ENCODE measurements around the gene NBAS.

The NBAS gene

DNA sequence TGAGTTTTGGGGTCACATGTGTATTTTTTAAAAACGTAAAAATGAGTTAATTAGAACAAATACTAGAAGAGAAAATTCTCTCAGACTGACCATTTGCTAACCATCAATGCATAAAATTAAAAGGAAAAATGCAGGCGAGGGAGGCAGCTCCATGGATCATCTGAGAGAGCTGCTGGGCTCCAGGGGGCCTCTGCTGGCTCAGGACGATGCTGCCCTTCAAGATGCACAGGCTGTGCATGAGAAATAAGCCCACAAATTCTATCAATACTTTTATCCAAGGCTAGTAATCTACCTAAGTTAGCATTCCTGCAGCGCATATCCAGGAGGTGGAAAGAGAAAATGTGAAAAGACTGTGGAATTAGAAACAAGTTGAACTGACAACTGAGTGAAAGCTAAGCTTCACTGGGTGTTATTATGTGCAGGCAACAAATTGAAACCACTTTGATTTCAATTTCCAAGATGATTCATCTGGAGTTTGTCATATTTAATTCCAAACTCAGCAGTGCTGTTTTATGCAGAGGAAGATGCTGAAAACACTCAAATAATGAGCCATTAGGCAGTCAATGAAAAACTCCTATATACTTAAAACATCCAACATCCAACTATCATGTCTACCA, 261.1 kb downstream of the NBAS start (continued):
- no peak for TF ChIP-seq ZNF19 (tag by site-specific recombination; IDR thresholded peaks at IDR 0.05; ENCODE audit: low read depth)
- TF ChIP-seq, protein P1, sequence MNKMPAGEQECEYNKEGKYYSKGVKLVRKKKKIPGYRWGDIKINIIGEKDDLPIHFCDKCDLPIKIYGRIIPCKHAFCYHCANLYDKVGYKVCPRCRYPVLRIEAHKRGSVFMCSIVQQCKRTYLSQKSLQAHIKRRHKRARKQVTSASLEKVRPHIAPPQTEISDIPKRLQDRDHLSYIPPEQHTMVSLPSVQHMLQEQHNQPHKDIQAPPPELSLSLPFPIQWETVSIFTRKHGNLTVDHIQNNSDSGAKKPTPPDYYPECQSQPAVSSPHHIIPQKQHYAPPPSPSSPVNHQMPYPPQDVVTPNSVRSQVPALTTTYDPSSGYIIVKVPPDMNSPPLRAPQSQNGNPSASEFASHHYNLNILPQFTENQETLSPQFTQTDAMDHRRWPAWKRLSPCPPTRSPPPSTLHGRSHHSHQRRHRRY (tag by site-specific recombination; IDR thresholded peaks at IDR 0.05) = no peak
- TF ChIP-seq, protein P2, sequence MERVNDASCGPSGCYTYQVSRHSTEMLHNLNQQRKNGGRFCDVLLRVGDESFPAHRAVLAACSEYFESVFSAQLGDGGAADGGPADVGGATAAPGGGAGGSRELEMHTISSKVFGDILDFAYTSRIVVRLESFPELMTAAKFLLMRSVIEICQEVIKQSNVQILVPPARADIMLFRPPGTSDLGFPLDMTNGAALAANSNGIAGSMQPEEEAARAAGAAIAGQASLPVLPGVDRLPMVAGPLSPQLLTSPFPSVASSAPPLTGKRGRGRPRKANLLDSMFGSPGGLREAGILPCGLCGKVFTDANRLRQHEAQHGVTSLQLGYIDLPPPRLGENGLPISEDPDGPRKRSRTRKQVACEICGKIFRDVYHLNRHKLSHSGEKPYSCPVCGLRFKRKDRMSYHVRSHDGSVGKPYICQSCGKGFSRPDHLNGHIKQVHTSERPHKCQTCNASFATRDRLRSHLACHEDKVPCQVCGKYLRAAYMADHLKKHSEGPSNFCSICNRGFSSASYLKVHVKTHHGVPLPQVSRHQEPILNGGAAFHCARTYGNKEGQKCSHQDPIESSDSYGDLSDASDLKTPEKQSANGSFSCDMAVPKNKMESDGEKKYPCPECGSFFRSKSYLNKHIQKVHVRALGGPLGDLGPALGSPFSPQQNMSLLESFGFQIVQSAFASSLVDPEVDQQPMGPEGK (tag by site-specific recombination; IDR thresholded peaks at IDR 0.05) = no peak
- no peak for TF ChIP-seq ZNF174 (tag by site-specific recombination; IDR thresholded peaks at IDR 0.05)

DNA sequence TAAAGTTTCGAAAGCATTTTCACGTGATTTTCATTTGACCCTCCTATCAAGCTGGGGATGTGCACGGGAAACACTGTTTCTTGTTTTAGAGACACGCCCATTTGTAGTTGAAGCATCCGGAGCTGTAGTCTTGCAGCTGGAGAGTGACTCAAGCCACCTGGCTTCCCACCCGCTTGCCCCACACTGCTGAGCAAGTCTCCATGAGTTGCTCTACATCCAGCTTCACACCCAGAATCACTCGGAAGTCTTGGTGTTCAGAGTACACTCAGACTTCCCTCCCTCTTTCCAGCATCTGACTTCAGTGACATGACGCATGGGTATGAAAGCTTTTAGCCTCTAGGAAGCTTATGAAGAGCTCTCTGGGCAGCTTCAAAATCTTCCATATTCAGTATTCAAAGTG, 262.4 kb downstream of the NBAS start:
- Histone ChIP-seq H3K36me3 (ENCODE audit: control insufficient read depth in 2 of 2, insufficient read depth in 1 of 2, low read length in 2 of 2) (no peaks in the 10 kb centered on the region), H3K4me3 (ENCODE audit: low read depth, low read length) (no peak overlapping the region), H3K27ac (ENCODE audit: extremely low read depth, low read depth, low read length) (no peak overlapping the region), H3K4me1 (ENCODE audit: control insufficient read depth, insufficient read depth, low read length) (no peaks in the 10 kb centered on the region), H3K9me3 (ENCODE audit: control insufficient read depth, insufficient read depth, low read depth, low read length) (no peaks in the 10 kb centered on the region)
- CTCF ChIA-PET = interaction anchor here (0.9 kb wide), 1 partner anchor 248 kb away, joined by 3 read pairs; no protein-coding TSS in a partner anchor
- POLR2A ChIA-PET = no interaction called here
- TF ChIP-seq ZNF423 (tag by site-specific recombination; IDR thresholded peaks at IDR 0.05) (no peak), ZNF837 (tag by site-specific recombination; IDR thresholded peaks at IDR 0.05) (no peak), ZSCAN23 (tag by site-specific recombination; IDR thresholded peaks at IDR 0.05) (no peak), ZNF274 (IDR thresholded peaks at IDR 0.05; ENCODE audit: low read length) (no peak), ZNF274 (tag by site-specific recombination; IDR thresholded peaks at IDR 0.05; ENCODE audit: borderline replicate concordance) (no peak), ZNF677 (tag by site-specific recombination; IDR thresholded peaks at IDR 0.05) (no peak), ZNF629 (tag by site-specific recombination; IDR thresholded peaks at IDR 0.05) (no peak), ZNF112 (tag by site-specific recombination; IDR thresholded peaks at IDR 0.05) (no peak)

DNA sequence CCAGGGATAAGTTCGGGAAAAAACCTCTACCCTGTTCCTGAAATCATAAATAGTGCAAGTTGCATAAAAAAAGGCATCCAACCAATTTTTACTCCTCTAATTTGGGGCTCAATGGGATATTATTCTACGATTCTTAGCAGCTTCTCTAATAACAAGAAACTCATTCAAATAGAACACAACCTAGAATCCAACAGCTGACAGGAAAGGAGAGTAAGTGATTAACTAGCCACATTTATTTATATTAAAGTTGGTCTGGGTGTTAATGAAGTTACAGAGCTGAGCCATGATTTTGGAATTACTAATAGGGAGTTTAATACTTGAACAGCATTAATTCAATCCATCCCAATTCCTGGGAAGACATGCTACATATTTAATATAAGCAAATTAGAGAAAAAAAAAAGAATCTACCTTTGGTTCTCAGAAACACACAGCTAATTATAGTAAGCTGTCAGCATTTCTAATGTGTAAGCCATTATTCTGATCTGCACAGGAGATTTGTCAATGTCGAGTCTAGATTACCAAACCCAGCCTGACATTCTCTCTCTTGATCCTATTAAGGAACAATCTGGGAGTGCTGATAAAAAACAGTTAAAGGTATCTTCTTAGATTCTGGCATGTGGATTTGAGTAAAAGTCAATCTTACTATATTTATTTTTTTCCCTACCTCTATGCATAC, 267.7 kb downstream of the NBAS start:
- POLR2A ChIA-PET = no interaction called here
- H3K36me3 ChIP-seq (ENCODE audit: control insufficient read depth in 2 of 2, insufficient read depth in 1 of 2, low read length in 2 of 2) = peaks cover 0 to 5% of the 10 kb centered on the region in 2 experiments; a peak in 1 of 3 replicates
- H3K27ac ChIP-seq (ENCODE audit: extremely low read depth, low read depth, low read length) = no peak overlapping the region
- TF ChIP-seq ZNF350 (tag by site-specific recombination; IDR thresholded peaks at IDR 0.05) = no peak
- CTCF ChIA-PET = no interaction called here
- H3K4me3 ChIP-seq (ENCODE audit: low read depth, low read length) = no peak overlapping the region
- H3K4me1 ChIP-seq (ENCODE audit: control insufficient read depth, insufficient read depth, low read length) = no peaks in the 10 kb centered on the region
- no peaks in the 10 kb centered on the region for H3K9me3 ChIP-seq (ENCODE audit: control insufficient read depth, insufficient read depth, low read depth, low read length)

DNA sequence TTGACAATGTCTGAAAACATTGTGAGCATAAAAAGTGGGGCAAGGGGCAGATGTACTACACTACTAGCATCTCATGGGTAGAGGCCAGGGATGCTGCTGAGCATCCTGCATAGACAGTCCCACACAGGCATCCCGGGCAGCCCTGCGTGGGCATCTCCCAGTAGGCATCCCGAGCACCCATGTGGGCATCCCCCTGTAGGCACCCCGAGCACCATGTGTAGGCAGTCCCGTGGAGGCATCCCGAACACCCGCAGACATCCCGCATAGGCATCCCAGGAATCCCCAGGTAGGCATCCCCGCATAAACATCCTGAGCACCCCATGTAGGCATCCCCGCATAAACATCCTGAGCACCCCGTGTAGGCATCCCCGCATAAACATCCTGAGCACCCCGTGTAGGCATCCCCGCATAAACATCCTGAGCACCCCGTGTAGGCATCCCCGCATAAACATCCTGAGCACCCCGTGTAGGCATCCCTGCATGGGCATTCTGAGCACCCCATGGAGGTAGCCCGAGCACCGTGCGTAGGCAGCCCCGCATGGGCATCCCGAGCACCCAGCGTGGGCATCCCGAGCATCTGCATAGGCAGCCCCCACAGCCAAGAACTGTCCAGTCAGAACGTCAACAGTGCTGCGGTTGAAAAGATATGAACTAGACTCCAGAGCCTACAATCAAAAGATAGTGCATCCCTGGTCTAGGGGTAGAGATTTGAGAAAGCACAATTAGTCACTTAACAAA, 273.5 kb downstream of the NBAS start:
- ChIA-PET POLR2A (no interaction called here), CTCF (no interaction called here)
- TF ChIP-seq GLIS2 (tag by site-specific recombination; IDR thresholded peaks at IDR 0.05) = no peak
- TF ChIP-seq ZNF223 (tag by site-specific recombination; IDR thresholded peaks at IDR 0.05) = no peak

More for the DNA sequence above, 273.5 kb downstream of the NBAS start:
- H3K4me1 ChIP-seq (ENCODE audit: control insufficient read depth, insufficient read depth, low read length) = no peaks in the 10 kb centered on the region
- no peak overlapping the region for H3K27ac ChIP-seq (ENCODE audit: extremely low read depth, low read depth, low read length)
- H3K36me3 ChIP-seq (ENCODE audit: control insufficient read depth in 2 of 2, insufficient read depth in 1 of 2, low read length in 2 of 2) = peaks cover 0 to 4% of the 10 kb centered on the region in 2 experiments; a peak in 1 of 3 replicates
- no peaks in the 10 kb centered on the region for H3K9me3 ChIP-seq (ENCODE audit: control insufficient read depth, insufficient read depth, low read depth, low read length)
- H3K4me3 ChIP-seq (ENCODE audit: low read depth, low read length) = no peak overlapping the region
